ENCODE results near the gene HS1BP3. TPM values are rescaled to one million over a fixed set of nuclear protein-coding genes. Genes with fewer than 3 reads are reported as not detected.

The HS1BP3 gene
- total and polyA plus RNA-seq, 2 of the 13 experiments (the other 11 are each of a cell fraction or from before 2014, with no cell fraction given) = 15.2 to 22.0 TPM

DNA sequence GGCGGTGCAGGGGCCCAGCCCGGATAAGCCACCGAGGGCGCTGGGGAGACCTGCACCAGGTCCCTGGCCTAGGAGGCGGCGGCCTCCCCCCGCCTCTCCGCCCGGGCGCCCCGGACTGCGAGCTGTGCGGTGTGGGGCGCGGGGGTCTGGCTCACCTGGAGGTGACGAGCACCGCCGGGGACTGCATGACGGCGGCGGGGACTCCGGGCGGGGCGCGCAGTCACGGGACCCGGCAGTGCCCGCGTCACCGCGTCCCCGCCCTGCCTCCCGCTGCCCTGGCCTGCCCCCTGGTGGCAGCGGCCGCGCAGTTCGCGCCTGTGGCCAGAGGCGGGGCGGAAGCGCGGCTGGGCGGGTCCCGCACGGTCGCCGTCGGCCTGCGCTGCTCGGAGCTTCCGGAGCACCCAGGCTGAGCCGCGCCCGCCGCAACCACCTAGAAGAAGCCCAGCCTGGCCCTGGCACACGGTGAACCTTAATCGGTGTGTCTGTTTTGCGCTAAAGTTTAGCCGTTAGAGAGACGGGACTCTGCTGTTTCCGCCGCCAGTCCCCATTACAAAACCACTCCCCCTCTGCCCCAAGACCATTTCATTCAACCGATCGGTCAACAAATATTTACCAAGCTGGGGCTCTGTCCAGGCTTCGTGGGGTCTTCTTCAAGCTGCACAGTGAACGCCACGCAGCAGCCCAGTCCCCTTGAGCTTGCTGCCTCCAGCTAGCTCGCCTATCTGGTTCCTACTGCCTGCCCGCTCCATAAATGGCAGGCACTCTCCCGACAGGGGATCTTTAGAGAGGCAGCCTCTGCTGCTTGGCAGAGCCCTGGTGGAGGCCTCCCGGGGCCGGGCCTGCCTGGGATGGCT is at the start of gene HS1BP3 (continued):
- TF ChIP-seq HDAC1 (CRISPR knock-in tag; IDR thresholded peaks at IDR 0.05) (peak; percentile 66), ZNF619 (CRISPR knock-in tag; IDR thresholded peaks at IDR 0.05) (0 out of 2 replicates have a peak, but pooled peaks have one; percentile 61), PHF5A (CRISPR knock-in tag; IDR thresholded peaks at IDR 0.05; ENCODE audit: low read depth, unreplicated experiment) (no peak), GZF1 (CRISPR knock-in tag; IDR thresholded peaks at IDR 0.05) (0 out of 2 replicates have a peak, but pooled peaks have one; percentile 29), ELF3 (CRISPR knock-in tag; IDR thresholded peaks at IDR 0.05) (peak; percentile 91), HNF4A (CRISPR knock-in tag; IDR thresholded peaks at IDR 0.05) (no peak), ZNF83 (CRISPR knock-in tag; IDR thresholded peaks at IDR 0.05; ENCODE audit: borderline replicate concordance) (no peak), ETV6 (CRISPR knock-in tag; conservative IDR thresholded peaks at IDR 0.05) (peak; percentile 80), ISL2 (CRISPR knock-in tag; IDR thresholded peaks at IDR 0.05) (no peak), GFI1 (CRISPR knock-in tag; IDR thresholded peaks at IDR 0.05; ENCODE audit: borderline replicate concordance) (peak; percentile 74; the same call in 1 of the 2 replicates), FOXP1 (IDR thresholded peaks at IDR 0.05) (no peak), FOXP1 (CRISPR knock-in tag; IDR thresholded peaks at IDR 0.05) (peak; percentile 5; the same call in 1 of the 2 replicates), MAZ (IDR thresholded peaks at IDR 0.05; ENCODE audit: borderline replicate concordance, low read depth, low read length) (peak; percentile 87), MAZ (CRISPR knock-in tag; IDR thresholded peaks at IDR 0.05; ENCODE audit: low read depth) (peak; percentile 100), RARG (CRISPR knock-in tag; IDR thresholded peaks at IDR 0.05; ENCODE audit: low read depth) (no peak), ZNF180 (CRISPR knock-in tag; IDR thresholded peaks at IDR 0.05; ENCODE audit: borderline replicate concordance, low read depth) (no peak)
- TF ChIP-seq, protein P1, sequence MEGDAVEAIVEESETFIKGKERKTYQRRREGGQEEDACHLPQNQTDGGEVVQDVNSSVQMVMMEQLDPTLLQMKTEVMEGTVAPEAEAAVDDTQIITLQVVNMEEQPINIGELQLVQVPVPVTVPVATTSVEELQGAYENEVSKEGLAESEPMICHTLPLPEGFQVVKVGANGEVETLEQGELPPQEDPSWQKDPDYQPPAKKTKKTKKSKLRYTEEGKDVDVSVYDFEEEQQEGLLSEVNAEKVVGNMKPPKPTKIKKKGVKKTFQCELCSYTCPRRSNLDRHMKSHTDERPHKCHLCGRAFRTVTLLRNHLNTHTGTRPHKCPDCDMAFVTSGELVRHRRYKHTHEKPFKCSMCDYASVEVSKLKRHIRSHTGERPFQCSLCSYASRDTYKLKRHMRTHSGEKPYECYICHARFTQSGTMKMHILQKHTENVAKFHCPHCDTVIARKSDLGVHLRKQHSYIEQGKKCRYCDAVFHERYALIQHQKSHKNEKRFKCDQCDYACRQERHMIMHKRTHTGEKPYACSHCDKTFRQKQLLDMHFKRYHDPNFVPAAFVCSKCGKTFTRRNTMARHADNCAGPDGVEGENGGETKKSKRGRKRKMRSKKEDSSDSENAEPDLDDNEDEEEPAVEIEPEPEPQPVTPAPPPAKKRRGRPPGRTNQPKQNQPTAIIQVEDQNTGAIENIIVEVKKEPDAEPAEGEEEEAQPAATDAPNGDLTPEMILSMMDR (CRISPR knock-in tag; IDR thresholded peaks at IDR 0.05) = peak; percentile 89
- TF ChIP-seq, protein P2, sequence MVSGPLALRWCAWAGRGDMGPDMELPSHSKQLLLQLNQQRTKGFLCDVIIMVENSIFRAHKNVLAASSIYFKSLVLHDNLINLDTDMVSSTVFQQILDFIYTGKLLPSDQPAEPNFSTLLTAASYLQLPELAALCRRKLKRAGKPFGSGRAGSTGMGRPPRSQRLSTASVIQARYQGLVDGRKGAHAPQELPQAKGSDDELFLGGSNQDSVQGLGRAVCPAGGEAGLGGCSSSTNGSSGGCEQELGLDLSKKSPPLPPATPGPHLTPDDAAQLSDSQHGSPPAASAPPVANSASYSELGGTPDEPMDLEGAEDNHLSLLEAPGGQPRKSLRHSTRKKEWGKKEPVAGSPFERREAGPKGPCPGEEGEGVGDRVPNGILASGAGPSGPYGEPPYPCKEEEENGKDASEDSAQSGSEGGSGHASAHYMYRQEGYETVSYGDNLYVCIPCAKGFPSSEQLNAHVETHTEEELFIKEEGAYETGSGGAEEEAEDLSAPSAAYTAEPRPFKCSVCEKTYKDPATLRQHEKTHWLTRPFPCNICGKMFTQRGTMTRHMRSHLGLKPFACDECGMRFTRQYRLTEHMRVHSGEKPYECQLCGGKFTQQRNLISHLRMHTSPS (CRISPR knock-in tag; IDR thresholded peaks at IDR 0.05; ENCODE audit: low read depth) = peak; percentile 61
- TF ChIP-seq, protein P3, sequence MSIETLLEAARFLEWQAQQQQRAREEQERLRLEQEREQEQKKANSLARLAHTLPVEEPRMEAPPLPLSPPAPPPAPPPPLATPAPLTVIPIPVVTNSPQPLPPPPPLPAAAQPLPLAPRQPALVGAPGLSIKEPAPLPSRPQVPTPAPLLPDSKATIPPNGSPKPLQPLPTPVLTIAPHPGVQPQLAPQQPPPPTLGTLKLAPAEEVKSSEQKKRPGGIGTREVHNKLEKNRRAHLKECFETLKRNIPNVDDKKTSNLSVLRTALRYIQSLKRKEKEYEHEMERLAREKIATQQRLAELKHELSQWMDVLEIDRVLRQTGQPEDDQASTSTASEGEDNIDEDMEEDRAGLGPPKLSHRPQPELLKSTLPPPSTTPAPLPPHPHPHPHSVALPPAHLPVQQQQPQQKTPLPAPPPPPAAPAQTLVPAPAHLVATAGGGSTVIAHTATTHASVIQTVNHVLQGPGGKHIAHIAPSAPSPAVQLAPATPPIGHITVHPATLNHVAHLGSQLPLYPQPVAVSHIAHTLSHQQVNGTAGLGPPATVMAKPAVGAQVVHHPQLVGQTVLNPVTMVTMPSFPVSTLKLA (IDR thresholded peaks at IDR 0.05) = no peak
- TF ChIP-seq, protein P4, sequence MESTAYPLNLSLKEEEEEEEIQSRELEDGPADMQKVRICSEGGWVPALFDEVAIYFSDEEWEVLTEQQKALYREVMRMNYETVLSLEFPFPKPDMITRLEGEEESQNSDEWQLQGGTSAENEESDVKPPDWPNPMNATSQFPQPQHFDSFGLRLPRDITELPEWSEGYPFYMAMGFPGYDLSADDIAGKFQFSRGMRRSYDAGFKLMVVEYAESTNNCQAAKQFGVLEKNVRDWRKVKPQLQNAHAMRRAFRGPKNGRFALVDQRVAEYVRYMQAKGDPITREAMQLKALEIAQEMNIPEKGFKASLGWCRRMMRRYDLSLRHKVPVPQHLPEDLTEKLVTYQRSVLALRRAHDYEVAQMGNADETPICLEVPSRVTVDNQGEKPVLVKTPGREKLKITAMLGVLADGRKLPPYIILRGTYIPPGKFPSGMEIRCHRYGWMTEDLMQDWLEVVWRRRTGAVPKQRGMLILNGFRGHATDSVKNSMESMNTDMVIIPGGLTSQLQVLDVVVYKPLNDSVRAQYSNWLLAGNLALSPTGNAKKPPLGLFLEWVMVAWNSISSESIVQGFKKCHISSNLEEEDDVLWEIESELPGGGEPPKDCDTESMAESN (CRISPR knock-in tag; conservative IDR thresholded peaks at IDR 0.05) = peak; percentile 84; the same call in 1 of the 2 replicates
- TF ChIP-seq, protein P5, sequence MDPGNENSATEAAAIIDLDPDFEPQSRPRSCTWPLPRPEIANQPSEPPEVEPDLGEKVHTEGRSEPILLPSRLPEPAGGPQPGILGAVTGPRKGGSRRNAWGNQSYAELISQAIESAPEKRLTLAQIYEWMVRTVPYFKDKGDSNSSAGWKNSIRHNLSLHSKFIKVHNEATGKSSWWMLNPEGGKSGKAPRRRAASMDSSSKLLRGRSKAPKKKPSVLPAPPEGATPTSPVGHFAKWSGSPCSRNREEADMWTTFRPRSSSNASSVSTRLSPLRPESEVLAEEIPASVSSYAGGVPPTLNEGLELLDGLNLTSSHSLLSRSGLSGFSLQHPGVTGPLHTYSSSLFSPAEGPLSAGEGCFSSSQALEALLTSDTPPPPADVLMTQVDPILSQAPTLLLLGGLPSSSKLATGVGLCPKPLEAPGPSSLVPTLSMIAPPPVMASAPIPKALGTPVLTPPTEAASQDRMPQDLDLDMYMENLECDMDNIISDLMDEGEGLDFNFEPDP (CRISPR knock-in tag; conservative IDR thresholded peaks at IDR 0.05) = no peak; the same call in 1 of the 2 replicates

Data from HepG2 (cell line).